Epithelial cell of proximal tubule (primary cell): Measurements from ENCODE around the gene AUTS2. TPM values are rescaled to one million over a fixed set of nuclear protein-coding genes. Genes with fewer than 3 reads are reported as not detected.

ENCODE experiments used
- DNase-seq: peaks from one replicate; pipeline ENCODE4 v3.0.0-alpha.2; 2011; ENCODE audit warnings: low read depth
- H3K4me3 ChIP-seq: 2 replicates; pipeline ENCODE4 v1.5.1; 2011; ENCODE audit warnings: low read depth, mild to moderate bottlenecking, low read length
- CTCF ChIP-seq: conservative IDR thresholded peaks from 2 replicates; pipeline ENCODE4 v1.5.1; 2012; ENCODE audit warnings: low read depth, mild to moderate bottlenecking, low read length
- total RNA-seq: library from RNA; depleted of rRNA; stranded (reverse); fragments of >200 nt; gene quantifications from 2 replicates; pipeline ENCODE4 v1.2.3, GENCODE V29; 2015

The AUTS2 gene
- total RNA-seq, 1 donor from 2014 or later, result 10.0 TPM

GRCh38 chr7:69814421-69814962, 216.2 kb downstream of the AUTS2 start:
- no peak overlapping the region for H3K4me3 ChIP-seq
- no peak for TF ChIP-seq CTCF
- DNase-seq, result no peak

- no peak overlapping the region for H3K4me3 ChIP-seq
- TF ChIP-seq CTCF, result no peak
- no peak for DNase-seq
Observed at GRCh38 chr7:69816501-69816900, 218.2 kb downstream of the AUTS2 start.

GRCh38 chr7:69817121-69817520, 218.8 kb downstream of the AUTS2 start:
- TF ChIP-seq CTCF, result no peak
- H3K4me3 ChIP-seq, result no peak overlapping the region
- DNase-seq, result no peak

- TF ChIP-seq CTCF, result no peak
- no peak overlapping the region for H3K4me3 ChIP-seq
- no peak for DNase-seq
Observed at GRCh38 chr7:69817841-69818635, 219.8 kb downstream of the AUTS2 start.

- no peak for TF ChIP-seq CTCF
- H3K4me3 ChIP-seq, result no peak overlapping the region
- DNase-seq, result no peak
Observed at GRCh38 chr7:69818636-69819332, 220.5 kb downstream of the AUTS2 start.

GRCh38 chr7:69819333-69819705, 221.0 kb downstream of the AUTS2 start:
- no peak for DNase-seq
- TF ChIP-seq CTCF, result no peak
- no peak overlapping the region for H3K4me3 ChIP-seq
